Measurements from ENCODE around the gene PCDH1.

DNA sequence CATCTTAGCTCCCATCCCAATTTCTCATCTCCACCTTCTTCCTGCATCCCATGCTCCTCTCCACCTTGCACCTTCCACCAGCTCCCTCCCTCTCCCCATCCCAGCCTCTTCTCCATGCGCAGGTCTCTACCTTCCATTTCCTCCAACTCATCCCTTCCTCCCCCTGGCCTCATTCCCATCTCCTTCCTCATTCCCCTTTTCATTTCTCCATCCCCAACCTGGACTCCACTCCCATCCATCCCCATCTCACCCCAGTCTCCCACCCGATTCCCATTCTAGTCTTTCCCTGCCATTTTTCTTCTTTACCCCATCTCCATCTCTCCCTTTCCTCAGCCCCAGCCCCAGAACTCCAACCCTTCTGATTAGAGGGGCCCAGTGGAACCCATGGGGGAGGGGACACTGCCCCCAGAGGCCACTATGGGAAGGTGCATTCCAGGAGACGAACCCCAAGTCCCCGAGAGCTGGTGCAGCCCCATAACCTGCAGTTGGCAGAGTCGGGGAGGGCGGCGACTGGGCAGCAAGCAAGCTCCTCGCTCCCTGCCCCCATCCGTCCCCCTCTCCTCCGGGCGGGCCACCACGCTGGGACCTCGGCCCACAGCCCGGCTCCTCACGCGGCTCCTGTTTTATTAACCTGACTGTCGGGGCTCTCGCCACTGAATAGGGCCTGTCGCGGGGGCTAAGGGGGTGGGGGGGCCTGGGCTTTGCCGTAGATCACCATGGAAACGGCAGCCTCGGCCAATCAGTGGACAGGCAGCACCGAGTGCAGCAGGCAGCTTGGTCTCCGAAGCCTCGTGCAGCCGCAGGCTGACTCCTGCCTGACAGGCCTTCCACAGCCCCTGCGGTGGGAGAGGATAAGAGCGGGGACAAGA, 66.7 kb downstream of the PCDH1 start:
- TF ChIP-seq, protein P1, sequence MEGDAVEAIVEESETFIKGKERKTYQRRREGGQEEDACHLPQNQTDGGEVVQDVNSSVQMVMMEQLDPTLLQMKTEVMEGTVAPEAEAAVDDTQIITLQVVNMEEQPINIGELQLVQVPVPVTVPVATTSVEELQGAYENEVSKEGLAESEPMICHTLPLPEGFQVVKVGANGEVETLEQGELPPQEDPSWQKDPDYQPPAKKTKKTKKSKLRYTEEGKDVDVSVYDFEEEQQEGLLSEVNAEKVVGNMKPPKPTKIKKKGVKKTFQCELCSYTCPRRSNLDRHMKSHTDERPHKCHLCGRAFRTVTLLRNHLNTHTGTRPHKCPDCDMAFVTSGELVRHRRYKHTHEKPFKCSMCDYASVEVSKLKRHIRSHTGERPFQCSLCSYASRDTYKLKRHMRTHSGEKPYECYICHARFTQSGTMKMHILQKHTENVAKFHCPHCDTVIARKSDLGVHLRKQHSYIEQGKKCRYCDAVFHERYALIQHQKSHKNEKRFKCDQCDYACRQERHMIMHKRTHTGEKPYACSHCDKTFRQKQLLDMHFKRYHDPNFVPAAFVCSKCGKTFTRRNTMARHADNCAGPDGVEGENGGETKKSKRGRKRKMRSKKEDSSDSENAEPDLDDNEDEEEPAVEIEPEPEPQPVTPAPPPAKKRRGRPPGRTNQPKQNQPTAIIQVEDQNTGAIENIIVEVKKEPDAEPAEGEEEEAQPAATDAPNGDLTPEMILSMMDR (IDR thresholded peaks at IDR 0.05; ENCODE audit: low read depth, low read length): peak; percentile 49
- no peak for TF ChIP-seq EZH2phosphoT487 (IDR thresholded peaks at IDR 0.05; ENCODE audit: low read depth)

Data from OCI-LY3 (cell line).